ACHN (cell line): Measurements from ENCODE around the gene GNPDA1.
"Not testable (repeated sequence)": the region's sequence is repeated elsewhere in the genome, so short reads cannot be mapped to it uniquely, and the experiment has no call there.

Experiments used
- DNase-seq: peaks from one replicate; pipeline ENCODE4 v3.0.0-alpha.2; 2015
- in situ Hi-C: cut with HindIII; loops from 2 replicates; pipeline ENCODE4 v1.10.0; 2017; ENCODE audit warnings: low sequenced_read_pairs, low pct_ligation_motif_present, low pct_unique_long_range_greater_than_20kb

The GNPDA1 gene

DNA sequence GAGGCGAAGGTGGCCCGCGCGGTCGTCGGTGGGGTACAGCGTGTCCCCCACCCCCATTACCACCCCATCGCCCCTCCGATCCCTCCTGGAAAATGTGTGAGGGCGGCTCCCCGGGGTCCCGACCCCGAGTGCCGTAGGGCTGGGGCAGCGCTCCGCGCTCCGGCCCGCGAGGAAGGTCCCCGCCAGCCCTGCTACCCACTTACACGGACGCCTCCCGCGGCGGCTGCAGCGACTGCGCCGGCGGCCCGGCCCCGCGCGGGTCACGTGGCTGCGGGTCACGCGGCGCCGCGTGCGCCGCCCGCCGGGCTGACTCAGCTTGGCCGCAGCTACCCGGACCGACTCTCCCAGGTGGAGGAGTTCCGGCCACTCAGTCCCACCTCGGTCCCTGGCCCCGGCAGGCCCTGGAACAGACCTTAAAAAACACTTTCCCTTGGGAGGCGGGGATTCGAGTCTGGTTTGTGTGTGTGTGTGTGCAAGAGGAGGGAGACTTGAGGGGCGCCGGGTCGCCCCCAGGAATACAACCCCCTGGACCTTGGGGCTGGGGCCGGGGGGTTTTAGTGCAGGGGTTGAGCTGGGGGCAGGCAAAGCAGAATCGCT, at the start of gene GNPDA1:
TSS of gene GNPDA1 (minus strand) at position 236 of the 597 bp plus-strand sequence. CDS start 992 bp downstream, outside the sequence.
- peak; percentile 83 for DNase-seq
- in situ Hi-C loops = no loop called here

DNA sequence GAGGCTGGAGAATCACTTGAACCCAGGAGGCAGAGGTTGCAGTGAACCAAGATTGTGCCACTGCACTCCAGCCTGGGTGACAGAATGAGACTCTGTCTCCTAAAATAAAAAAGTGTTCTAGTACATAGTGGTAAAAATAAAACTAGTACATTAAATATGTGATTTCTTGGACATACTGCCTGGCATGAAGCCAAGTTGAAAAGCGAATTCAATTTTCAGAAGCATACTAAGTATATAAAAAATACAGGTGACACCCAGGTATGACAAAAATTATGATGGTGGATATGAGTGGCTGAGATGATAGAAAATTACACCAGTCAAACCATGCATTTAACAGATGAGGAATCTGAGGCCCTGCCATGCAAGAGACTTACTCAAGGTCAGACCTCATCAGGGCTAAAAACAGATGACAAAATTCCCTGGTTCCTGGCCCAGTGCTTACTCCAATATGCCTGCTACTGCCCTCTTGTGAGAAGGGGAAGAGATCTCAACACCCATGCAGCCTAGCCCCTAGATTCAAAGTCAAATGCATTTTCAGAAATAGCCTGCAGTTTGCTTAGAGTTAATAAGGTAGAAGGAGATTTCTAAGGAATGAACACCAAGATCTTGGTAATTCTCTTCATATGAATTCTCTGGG, 46.6 kb upstream of the GNPDA1 start:
- peak; percentile 21 for DNase-seq
- in situ Hi-C loops = no loop called here

DNA sequence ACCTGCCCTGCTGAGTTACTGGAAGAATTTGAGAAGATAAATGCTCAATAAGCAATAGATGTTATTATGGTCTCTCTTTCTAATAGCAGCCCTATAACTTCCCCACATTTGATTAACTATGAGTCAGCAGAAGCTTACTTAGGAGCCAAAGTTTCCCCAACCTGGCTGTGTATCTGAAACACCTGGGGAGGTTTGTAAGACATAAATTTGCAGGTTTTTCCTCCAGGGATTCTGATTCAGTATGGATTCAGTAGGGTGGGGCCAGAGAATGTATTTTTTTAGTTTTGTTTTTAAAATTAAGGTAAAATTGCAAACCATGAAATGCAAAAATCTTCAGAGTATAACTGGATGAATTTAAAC, 44.9 kb upstream of the GNPDA1 start:
- DNase-seq = no peak
- in situ Hi-C loops = no loop called here

DNA sequence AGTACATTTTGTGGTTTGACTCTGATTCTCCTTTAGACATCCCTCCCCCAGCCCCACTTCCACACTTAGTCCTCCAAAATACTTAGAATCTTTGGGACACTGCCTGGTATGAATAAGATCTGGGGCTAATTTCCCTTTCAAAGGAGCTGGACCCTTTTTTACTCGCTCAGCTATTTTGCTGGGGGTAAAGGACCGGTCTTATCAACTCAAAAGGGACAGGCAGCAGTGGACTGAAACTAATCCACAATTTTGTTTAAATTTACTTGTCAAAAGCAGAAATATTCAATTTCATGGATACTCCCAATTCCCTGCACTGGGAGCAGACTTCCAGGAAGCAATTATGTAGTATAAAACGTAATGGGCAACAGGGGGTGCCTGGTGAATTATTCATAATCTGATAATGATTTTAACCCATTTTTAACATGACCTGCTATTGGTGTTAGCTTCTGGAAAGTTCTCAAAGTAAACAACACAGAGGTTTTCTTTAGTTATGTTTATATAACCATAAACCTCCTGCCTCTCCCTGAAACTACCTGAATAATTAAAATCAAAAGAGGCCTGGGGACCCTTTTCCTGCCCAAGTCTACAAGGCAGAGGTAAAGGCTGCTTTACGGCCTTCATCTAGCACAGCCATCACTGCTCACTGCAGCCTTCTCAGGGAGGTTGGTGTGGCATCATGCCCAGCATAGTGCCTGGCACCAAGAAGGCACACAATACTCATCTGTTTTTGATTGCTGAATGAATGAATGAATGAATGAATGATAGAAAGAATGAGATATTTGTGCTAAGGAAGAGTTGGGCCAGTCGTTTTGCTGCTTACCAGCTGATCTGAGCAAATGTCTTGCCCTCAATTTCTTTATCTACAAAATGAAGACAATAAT, 44.2 kb upstream of the GNPDA1 start:
- DNase-seq = no peak
- in situ Hi-C loops = no loop called here

DNA sequence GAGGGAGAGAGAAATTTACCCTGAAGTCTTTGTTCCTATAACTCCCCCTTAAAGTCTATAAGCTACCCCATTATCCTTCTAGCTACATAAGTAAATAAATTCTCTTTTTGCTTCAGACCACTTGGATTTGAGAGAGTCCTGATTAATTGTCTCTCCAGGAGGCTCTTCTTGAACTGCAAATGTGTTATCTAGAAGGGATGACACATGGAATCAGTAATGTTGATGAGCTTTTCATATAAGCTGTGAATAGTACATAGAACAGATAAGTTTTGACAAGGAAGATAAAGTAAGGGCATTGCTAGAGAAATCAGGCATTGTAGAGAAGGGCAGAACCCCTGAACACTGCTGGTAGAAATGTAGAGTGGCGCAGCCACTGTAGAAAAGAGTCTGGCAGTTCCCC, 42.5 kb upstream of the GNPDA1 start:
- DNase-seq = no peak
- in situ Hi-C loops = no loop called here

DNA sequence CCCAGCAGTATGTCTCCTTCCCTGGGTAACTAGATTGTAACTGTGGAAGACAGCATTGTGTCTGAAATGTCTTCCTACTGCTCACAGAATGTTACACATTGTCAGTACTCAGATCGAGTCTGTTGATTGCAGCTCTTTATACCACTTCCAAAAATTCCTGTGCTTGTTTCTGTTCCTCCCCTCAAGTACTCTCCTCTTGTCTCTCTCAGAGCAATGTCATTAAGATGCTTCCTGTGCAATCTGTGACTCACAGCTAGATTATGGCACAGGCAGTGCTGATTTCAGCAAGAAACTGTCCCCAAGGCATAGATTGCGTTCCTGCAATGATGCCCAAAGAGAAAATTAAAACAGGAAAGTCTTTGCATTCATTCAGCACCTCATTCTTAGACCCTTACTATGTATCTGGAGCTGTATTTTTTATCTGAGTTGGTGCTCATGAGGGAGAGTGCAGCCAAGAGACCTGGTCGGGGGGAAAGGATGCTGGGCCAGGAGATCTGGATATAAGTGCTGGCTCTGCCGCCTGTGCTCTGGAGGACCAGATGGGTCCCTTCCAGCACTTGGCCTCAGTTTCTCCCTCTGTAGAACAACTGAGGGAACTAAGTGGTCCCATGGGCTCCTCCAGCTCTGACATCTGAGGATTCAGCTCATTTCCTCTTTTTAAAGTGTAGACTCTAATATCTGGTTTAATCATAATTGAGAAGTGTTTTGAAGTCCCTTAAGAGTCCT, 40.8 kb upstream of the GNPDA1 start:
- peak; percentile 19 for DNase-seq
- in situ Hi-C loops = no loop called here

DNA sequence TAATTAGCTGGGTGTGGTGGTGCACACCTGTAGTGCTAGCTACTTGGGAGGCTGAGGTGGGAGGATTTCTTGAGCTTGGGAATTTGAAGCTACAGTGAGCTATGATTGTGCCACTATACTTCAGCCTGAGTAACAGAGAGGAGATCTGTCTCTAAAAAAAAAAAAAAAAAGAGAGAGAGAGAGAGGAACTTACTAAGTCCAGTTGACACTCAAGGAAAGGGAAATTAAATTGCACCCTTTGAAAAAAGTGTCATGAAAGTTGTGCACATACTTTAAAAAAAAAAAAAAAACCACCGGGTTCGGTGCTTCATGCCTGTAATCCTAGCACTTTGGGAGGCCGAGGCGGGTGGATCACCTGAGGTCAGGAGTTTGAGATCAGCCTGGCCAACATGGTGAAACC, 39.2 kb upstream of the GNPDA1 start:
- in situ Hi-C loops = not testable (repeated sequence)

DNA sequence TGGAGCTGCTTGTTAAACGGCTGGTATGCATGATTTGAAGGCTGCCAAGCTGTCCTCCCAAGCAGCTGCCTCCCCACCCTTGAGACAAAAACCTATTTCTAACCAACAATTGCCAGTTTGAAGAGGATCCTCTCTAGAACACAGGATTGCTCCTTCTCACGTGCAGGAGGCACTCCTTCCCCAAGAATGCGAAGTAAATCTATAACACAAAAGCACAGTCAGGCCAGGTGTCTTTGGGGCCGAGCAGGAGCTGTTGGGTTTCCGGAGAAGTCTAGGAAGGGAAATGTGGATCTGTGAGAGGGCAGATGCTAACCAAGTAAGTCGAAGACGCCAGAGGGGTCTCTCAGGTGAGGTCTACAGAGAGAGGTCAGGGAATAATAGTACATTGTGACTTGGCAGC, 35.4 kb upstream of the GNPDA1 start:
- in situ Hi-C loops = no loop called here
- DNase-seq = no peak

More for the DNA sequence above, 39.2 kb upstream of the GNPDA1 start:
- not testable (repeated sequence) for DNase-seq

DNA sequence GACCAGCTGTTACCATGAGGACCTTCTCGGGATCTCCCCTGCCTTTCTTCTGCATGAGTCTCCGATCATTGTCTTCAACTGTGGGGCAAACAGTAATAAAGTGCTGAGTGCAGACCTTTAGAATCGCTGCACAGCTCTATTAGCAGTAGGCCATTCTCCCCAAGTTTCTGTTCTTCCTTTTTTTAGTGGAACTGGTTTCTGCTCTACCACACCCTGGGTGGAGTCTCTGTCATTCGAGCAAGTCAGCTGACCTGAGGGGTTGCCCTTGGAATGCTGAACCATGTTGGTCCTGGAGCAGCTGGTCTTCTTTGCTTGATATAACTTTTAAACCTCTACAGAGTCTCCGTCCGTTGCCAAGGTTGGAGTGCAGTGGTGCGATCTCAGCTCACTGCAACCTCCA, 33.4 kb upstream of the GNPDA1 start:
- in situ Hi-C loops = no loop called here
- DNase-seq = no peak

DNA sequence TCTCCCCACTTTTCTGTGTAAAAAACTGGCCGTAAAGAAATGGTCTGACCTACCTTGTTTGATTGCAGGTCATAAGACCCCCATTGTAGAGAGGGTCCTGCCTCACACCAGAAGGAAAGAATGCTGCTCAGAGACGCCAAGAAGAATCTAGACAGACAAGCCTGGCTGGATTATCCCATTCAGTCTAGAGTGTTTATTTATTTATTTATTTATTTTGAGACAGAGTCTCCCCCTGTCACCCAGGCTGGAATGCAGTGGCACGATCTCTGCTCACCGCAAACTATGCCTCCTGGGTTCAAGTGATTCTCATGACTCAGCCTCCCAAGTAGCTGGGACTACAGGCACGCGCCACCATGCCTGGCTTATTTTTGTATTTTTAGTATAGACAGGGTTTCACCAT, 28.1 kb upstream of the GNPDA1 start:
- DNase-seq, in situ Hi-C loops: not testable (repeated sequence)

DNA sequence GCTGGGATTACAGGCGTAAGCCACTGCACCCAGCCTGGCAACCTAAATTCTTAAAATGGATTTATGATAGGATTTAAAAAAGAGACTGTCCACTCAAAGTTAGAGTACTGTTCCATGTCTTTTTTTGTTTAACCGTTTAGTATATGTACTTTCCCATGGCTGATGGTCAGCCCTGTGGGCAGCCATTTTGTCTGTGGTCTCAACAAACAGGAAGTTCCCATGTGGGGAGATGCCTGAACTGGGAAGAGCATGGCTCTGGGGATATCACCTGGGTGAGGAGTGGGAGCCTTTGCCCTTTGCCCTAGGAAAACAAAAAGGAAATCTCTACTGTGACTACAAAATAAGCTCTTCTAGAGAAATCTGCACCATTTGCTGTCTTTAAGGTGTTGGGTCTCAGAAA, 27.5 kb upstream of the GNPDA1 start:
- no peak for DNase-seq
- in situ Hi-C loops = no loop called here

DNA sequence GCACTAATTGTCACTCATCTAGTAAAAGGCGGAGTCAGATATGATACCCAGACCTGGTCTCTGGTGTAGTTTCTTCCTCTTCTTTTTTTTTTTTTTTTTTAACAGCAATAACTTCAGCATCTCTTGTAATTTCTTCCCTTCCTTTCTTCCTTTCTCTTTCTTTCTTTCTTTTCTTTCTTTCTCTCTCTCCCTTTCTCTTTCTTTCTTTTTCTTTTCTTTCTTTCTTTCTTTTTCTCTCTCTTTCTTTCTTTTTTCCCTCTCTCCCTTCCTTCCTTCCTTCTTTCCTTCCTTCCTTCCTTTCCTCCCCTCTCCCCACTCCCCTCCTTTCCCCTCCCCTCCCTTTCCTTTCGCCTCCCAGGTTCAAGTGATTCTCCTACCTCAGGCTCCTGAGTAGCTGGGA, 25.9 kb upstream of the GNPDA1 start:
- in situ Hi-C loops = no loop called here
- no peak for DNase-seq

DNA sequence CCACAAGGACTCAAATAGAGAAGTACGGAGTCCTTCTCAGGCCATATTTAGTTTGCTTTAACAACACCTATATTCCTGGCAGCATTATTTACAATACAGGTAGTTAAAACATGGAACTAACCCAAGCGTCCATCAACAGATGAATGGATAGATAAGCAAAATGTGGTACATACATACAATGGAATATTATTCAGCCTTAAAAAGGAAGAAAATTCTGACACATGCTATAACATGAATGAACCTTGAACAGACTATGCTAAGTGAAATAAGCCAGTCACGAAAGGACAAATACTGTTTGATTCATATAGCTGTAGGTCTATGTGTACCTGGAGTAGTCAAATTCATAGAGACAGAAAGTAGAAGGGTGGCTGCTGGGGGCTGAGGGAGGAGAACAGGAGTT, 24.8 kb upstream of the GNPDA1 start:
- DNase-seq, in situ Hi-C loops: not testable (repeated sequence)

DNA sequence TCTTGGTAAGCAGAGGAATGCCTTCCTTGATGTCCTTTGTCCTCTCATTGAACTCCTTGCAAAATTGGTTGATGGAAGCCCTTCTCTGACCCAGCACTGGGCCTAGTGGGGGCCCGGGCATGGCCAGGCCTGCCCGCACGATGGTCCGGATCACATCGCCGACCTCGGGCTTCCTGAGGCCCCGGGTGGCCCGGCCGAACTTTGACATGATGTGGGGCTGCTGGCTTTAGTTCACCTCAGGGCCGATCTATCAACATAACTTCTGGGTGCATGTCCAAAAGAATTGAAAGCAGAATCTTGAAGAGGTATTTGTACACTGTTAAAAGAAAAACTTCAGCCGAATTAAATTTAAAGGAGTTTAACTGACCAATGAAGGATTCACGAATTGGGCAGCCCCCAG, 24.1 kb upstream of the GNPDA1 start:
- in situ Hi-C loops = no loop called here
- DNase-seq = no peak

DNA sequence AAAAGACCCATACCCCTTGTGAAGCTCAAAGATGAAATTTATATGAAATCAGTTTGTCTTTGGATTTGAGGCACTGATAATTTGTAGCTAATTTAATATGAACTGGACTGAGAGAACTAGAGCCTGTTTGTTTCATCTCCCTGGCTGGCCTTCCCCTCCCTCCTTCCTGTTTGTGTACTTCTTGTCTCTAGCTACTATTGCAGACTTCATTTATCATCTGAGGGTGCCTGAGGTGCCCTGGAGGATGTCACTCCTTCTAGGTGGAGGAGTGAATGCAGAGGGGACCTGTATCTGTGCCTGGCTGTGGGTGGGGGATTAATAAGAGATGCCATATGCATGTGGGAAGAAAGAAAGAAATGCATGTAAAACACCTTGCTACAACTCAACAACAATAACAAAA, 22.2 kb upstream of the GNPDA1 start:
- DNase-seq = no peak
- in situ Hi-C loops = no loop called here

DNA sequence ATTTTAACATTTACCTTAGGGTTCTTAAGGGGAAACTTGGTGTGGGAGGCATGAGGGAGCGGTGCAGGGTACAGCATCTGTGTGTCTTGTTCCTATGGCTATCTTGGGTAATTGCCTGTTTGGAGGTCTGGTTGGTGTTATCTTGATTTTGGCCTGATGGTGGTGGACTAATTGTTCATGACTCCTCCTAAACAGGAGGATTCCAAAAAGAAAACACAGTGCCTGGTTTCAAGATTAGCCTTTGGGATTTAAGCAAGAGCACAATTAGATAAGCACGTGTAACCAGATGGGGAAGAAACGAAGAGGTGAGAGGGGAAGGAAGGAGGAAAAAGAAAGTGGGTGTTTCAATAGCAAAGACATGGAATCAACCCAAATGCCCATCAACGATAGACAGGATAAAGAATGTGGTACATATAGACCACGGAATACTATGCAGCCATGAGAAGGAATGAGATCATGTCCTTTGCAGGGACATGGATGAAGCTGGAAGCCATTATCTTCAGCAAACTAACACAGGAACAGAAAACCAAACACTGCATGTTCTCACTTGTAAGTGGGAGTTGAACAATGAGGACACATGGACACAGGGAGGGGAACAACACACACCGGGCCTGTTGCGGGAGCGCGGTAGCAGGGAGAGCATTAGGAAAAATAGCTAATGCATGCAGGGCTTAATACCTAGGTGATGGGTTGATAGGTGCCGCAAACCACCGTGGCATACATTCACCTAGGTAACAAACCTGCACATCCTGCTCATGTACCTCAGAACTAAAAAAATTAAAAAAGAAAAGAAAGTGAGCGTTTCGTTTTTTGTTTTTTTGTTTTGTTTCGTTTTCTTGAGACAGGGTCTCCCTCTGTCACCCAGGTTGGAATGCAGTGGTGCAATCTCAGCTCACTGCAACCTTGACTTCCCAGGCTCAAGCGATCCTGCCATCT, 21.1 kb upstream of the GNPDA1 start:
- DNase-seq, in situ Hi-C loops: not testable (repeated sequence)

DNA sequence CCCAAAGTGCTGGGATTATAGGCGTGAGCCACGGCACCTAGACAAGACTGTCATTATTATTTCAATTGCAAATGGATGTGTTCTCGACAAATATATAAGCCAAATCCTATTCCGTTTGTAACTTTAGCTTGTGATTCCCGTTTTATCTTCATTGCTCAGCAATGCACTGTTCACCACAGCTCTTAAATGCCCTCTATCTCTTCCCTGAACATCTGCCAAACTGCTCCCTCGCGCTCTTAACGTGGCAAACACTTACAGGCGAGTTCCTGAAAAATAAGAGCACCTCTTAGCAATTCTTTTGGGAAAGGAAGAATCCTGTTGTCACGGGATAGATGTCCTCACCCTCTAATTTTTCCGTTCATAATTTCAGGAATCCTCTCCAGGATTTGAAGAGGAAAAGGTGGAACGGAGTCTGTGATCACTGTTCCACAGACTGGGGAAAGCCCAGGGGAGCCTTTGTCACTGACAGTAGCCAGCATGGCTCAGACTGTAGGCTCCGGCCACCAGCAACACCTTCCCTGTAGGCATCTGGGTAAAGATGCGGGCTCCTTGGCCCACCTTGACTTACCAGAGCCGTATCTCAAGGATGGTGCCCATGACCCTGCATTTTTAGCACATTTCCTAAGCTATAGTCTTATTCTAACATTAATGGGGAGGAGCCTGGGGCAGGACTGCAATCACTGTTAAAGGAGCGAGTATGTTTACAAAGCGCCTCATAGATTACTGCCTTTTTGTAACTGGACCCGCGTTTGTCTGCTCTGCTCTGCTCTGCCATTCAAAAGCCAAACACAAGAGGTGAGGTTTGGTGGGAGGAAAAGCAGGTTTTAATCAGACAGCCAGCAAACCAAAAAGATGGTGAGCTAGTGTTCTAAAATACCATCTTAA, 20.2 kb upstream of the GNPDA1 start:
- no peak for DNase-seq
- in situ Hi-C loops = no loop called here
